ENCODE measurements around the gene OR6C68. TPM values are rescaled to one million over a fixed set of nuclear protein-coding genes. Genes with fewer than 3 reads are reported as not detected.

OR6C68 gene
- total and polyA plus RNA-seq, 9 of the 15 experiments (the other 6 are each of a cell fraction or from before 2014, with no cell fraction given) = not detected

- Histone ChIP-seq H3K4me1 (replicated peaks in 1 of 2; ENCODE audit: control insufficient read depth in 2 of 2, insufficient read depth in 2 of 2, low read length in 2 of 2) (no peaks in the 10 kb centered on the region), H3K9me3 (replicated peaks; ENCODE audit: control insufficient read depth, insufficient read depth, low read depth, low read length) (no peaks in the 10 kb centered on the region), H3K9me1 (ENCODE audit: control insufficient read depth, insufficient read depth, low read length) (no peaks in the 10 kb centered on the region), H3K4me3 (no peak overlapping the region), H3K36me3 (ENCODE audit: control insufficient read depth, insufficient read depth, low read length) (no peaks in the 10 kb centered on the region), H3K9ac (ENCODE audit: insufficient read depth in 1 of 2, low read depth in 2 of 2, low read length in 2 of 2) (no peak overlapping the region), H3K4me2 (ENCODE audit: insufficient read depth, low read length) (no peak overlapping the region), H3K27ac (ENCODE audit: extremely low read depth, low read depth, low read length) (no peak overlapping the region), H3K79me2 (ENCODE audit: control insufficient read depth, insufficient read depth, low read length) (no peaks in the 10 kb centered on the region), H4K20me1 (replicated peaks; ENCODE audit: control insufficient read depth, insufficient read depth, low read length) (no peaks in the 10 kb centered on the region), H2AFZ (ENCODE audit: low read depth, low read length) (no peak overlapping the region), H3K27me3 (ENCODE audit: control insufficient read depth in 2 of 2, insufficient read depth in 2 of 2, low read length in 2 of 2) (no peaks in the 10 kb centered on the region)
- ATAC-seq (peak; percentile 53; the same call in 2 of the 3 replicates), DNase-seq (ENCODE audit: extremely low read depth in 1 of 4, low spot score in 3 of 4) (peak in 1 of 4 experiments; percentile 9), FAIRE-seq (no peak)
- in situ Hi-C loops (cut with MboI) (no loop called here), intact Hi-C loops (cut with micrococcal nuclease) (no loop called here)
- ChIA-PET CTCF (ENCODE audit: low intra/inter-chr PET ratio) (no interaction called here), POLR2A (no interaction called here)
- BruUV-seq (replicated peaks) = no TSS peak
- WGBS (ENCODE audit: insufficient coverage, low coverage, missing lambda C conversion rate) = 0% methylated on average over 1 of the region's 1 CpG
- TF ChIP-seq ZNF134 (CRISPR knock-in tag; conservative IDR thresholded peaks at IDR 0.05) (no peak), ZNF408 (CRISPR knock-in tag; IDR thresholded peaks at IDR 0.05; ENCODE audit: low read depth) (no peak), CUX1 (CRISPR knock-in tag; IDR thresholded peaks at IDR 0.05) (no peak), CTCF (IDR thresholded peaks at IDR 0.05 in 2 of 3, conservative IDR thresholded peaks at IDR 0.05 in 1 of 3; ENCODE audit: insufficient read depth in 2 of 3, low read depth in 1 of 3, low read length in 3 of 3) (peak in 1 of 3 experiments; percentile 28; a peak in 1 of 6 replicates), MNT (conservative IDR thresholded peaks at IDR 0.05) (no peak)
Measured at GRCh38 chr12:55515696-55516095, 23.5 kb downstream of the OR6C68 start.

All from K562 (cell line).